Mononuclear cell (primary cell): ENCODE results near the gene DRG1. TPM values are rescaled to one million over a fixed set of nuclear protein-coding genes. Genes with fewer than 3 reads are reported as not detected.
"Not testable (repeated sequence)": the region's sequence is repeated elsewhere in the genome, so short reads cannot be mapped to it uniquely, and the experiment has no call there.

Experiments
- H3K27me3 ChIP-seq: 2 replicates; pipeline ENCODE4 v1.6.0; 2011; ENCODE audit warnings: low read length, control low read depth; ENCODE audit not compliant: insufficient read depth
- H3K4me1 ChIP-seq: 2 replicates; pipeline ENCODE4 v1.5.1; 2011; ENCODE audit warnings: mild to moderate bottlenecking, low read length, control low read depth; ENCODE audit not compliant: insufficient read depth
- H3K4me3 ChIP-seq: 2 replicates; pipeline ENCODE4 v1.5.1; 2011; ENCODE audit warnings: mild to moderate bottlenecking, low read length, moderate library complexity
- H3K9me3 ChIP-seq: 2 replicates; pipeline ENCODE4 v1.5.1; 2011; ENCODE audit warnings: low read depth, mild to moderate bottlenecking, control low read depth, low read length
- total RNA-seq: library from RNA; depleted of rRNA; stranded (reverse); fragments of >200 nt; gene quantifications from one replicate; pipeline ENCODE4 v1.2.3, GENCODE V29; 2012

The DRG1 gene
- total RNA-seq, 1 donor = 48.1 TPM

DNA sequence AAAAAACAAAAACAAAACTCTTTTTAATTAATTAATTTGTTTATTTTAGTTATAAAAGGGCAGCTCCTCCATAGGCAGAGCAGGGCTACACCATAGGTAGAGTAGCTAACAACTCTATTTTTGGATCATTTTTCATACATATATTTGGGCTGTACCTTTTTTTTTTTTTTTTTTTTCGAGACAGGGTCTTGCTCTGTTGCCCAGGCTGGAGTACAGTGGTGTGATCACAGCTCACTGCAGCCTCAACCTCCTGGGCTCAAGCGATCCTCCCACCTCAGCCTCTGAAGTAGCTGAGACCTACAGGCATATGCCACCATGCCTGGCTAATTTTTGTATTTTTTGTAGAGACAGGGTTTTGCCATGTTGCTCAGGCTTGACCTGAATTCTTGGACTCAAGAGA lies 2.9 kb downstream of the DRG1 start:
- H3K9me3 ChIP-seq, H3K27me3 ChIP-seq, H3K4me3 ChIP-seq: not testable (repeated sequence)
- peaks cover 19% of the 10 kb centered on the region for H3K4me1 ChIP-seq

DNA sequence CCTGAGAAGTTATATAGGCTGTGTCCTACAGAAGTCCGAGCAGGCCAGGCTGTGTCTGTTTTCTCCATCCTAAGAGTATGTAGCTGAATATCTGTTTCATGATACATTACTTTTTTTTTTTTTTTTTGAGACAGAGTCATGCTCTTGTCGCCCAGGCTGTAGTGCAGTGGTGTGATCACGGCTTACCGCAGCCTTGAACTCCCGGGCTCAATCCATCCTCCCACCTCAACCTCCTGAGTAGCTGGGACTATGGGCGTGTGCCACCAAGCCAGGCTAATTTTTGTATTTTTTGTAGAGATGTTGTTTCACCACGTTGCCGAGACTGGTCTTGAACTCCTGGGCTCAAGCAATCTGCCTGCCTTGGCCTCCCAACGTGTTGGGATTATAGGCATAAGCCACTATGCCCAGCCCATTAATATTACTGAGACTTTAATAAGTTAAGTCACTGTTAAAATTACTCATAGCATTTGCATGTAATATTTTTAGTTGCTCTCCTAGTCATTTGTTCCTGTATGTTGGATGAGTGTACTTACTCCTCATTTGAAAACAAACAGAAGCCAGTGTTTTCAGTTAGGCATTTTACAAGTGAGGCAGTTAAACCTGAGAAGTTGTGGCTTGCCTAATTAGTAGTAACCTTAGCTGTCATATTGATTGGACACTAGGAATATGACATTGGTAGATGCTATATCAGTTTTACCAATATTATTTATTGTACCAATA lies 26.1 kb downstream of the DRG1 start:
- Histone ChIP-seq H3K9me3 (no peaks in the 10 kb centered on the region), H3K4me3 (no peak overlapping the region), H3K4me1 (no peaks in the 10 kb centered on the region), H3K27me3 (no peaks in the 10 kb centered on the region)

DNA sequence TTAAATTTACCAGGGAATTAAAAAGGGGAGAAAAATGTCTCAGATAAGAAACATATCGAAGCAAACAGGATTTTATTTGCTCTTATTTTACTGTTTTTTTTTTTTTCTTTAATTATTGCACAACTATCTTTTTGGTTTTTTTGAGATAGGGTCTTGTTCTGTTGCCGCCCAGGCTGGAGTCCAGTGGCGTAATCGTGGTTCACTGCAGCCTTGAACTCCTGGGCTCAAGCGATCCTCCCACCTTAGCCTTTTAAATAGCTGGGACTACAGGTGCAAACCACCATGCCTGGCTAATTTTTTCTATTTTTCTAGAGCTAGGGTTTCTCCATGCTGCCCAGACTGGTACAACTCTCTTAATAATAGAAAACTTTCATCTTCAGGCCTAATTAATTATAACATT lies 32.5 kb downstream of the DRG1 start:
- no peaks in the 10 kb centered on the region for H3K27me3 ChIP-seq
- H3K9me3 ChIP-seq = no peaks in the 10 kb centered on the region
- no peaks in the 10 kb centered on the region for H3K4me1 ChIP-seq
- H3K4me3 ChIP-seq = no peak overlapping the region

DNA sequence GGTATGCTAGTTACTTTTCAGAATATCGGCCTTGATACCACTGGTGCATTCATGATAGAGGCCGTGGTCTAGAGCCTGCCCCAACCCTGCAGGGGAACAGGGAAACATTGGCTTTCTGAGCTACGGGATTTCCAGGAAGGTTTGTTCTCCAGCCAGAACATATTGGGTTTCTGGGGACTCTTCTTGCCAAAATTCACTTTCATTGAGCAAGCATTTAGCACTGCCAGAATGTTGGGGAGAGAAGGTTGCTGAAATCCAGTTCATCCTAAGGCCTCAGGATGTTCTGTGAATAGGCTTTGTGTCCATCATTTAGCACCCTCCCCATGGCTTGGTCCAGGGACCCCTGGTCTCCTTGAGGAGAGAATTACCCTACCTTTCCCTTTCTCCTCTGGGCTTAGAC lies 36.7 kb downstream of the DRG1 start:
- no peaks in the 10 kb centered on the region for H3K4me1 ChIP-seq
- no peaks in the 10 kb centered on the region for H3K9me3 ChIP-seq
- no peak overlapping the region for H3K4me3 ChIP-seq
- H3K27me3 ChIP-seq = no peaks in the 10 kb centered on the region

DNA sequence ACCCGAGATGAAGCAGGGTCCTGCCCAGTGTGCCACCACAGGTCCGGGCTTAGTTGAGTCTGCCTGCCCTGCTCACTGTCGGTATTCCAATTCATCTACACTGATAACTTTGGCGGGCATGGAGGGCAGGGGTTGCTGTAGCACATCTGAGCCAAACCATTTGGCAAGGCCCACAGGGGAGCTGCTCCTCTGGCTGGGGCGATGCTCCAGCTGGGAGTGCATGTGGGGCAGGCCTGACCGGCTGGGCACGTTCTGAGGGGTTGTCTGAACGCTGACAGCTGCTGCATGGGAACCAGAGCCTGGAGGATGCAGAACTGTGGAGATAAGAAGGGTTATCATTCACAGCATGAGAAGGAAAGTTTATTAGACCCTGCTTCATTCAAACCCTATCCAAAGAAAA lies 40.4 kb downstream of the DRG1 start:
- Histone ChIP-seq H3K4me3 (no peak overlapping the region), H3K9me3 (no peaks in the 10 kb centered on the region), H3K4me1 (no peaks in the 10 kb centered on the region), H3K27me3 (no peaks in the 10 kb centered on the region)

DNA sequence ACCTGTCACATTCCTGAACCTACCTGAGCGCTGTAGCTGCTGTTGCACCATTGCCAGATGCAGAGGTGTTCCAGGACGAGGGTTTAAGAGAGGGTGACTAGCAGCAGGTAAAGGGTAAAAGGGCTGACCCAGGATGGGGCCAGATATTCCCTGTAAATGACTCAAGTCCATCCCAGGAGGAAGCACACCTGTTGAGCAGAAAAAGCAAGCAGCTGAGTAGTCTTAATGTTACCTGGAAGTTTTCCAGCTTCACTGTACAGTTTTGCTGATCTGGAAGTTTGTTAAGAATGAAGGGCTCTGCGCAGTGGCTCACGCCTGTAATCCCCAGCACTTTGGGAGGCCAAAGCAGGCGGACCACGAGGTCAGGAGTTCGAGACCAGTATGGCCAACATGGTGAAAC lies 41.3 kb downstream of the DRG1 start:
- Histone ChIP-seq H3K9me3 (no peaks in the 10 kb centered on the region), H3K4me3 (no peak overlapping the region), H3K4me1 (no peaks in the 10 kb centered on the region), H3K27me3 (no peaks in the 10 kb centered on the region)

DNA sequence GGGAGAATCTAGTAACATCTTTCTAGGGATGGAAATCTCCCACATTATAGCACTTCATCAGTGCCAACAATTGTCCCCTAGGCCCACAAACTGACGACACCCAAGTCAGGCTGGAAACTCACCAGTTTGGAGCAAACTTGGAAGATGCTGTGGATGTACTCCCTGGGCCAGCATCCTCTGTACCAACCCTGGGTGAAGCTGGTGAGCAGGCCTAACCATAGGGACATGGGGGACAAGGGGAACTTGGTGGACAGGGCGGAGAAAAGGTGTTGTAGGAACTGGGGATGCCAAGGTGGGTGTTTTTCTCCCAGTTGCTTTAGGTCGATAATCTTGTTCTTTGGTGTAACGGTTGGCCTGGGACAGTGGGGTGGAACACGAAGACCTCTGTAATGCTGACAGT lies 42.2 kb downstream of the DRG1 start:
- Histone ChIP-seq H3K4me3 (no peak overlapping the region), H3K27me3 (no peaks in the 10 kb centered on the region), H3K9me3 (no peaks in the 10 kb centered on the region), H3K4me1 (no peaks in the 10 kb centered on the region)

DNA sequence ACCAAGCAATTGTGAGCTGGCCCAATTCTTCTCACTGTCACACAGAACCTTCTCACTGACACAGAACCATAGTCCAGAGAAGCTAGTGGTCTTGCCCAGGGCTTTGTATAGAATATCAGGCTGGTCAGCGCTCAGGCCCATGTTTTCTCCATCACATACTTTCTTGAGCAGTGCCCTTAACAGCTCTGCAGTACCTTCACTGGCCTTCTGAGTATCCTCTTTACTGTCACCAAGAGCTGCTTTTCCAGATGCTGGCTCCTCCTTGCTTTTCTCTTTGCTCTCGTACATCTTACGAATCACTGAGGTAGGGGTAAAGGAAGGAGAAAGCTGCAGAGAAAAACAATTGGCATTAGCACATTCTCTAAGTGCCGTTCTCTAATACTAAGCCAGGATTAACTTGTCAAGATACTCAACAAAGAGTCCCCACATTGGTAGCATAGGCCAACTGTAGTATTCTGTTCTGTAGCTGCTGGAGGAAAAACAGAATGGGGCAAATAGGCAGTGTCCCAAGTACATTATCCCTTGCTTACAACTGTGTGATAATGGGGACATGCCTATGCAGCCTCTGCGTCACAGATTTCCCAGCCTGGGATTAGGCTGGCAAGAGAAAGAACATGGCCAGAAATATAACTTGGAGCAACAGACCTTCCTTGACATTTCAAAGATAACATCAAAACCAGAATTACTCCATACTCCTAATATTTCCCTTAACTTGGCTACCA lies 43.5 kb downstream of the DRG1 start:
- Histone ChIP-seq H3K4me1 (no peaks in the 10 kb centered on the region), H3K27me3 (no peaks in the 10 kb centered on the region), H3K4me3 (no peak overlapping the region), H3K9me3 (no peaks in the 10 kb centered on the region)

DNA sequence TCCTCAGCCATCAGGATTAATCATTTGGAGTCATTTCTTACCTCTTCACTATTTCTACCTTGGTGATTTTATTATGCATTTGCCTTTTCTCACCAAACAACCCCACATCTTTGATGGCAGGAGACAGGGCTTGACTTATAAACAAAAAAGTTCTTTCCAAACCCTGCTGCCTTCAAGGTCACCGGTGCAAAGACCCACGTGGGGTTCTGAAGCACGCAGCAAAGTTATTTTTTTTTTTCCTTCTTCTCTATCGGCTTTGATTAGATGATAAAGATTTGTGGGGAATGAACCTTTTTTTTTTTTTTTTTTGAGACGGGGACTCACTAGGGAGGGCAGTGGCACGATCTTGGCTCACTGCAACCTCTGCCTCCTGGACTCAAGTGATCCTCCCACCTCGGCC lies 44.1 kb downstream of the DRG1 start:
- Histone ChIP-seq H3K27me3 (no peaks in the 10 kb centered on the region), H3K4me1 (no peaks in the 10 kb centered on the region), H3K9me3 (no peaks in the 10 kb centered on the region), H3K4me3 (no peak overlapping the region)

DNA sequence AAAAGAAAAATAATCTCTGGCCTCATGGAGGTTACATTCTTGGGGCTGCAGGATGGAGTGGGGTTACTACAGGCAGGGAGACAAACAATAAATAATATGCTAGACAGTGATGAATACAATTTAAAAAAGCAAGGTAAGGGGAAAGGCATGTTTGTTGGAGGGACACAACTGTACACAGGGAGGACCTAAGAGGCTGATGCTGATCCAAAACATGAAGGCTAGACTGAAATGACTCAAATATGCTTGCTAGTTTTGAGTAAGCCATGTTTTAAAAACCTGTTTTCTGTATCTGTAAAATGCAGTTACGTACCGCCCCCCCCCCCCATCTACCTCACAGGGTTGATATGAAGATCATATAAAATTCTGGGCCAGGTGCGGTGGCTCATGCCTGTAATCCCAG lies 46.2 kb downstream of the DRG1 start:
- H3K4me1 ChIP-seq = no peaks in the 10 kb centered on the region
- no peaks in the 10 kb centered on the region for H3K9me3 ChIP-seq
- H3K4me3 ChIP-seq = no peak overlapping the region
- no peaks in the 10 kb centered on the region for H3K27me3 ChIP-seq

DNA sequence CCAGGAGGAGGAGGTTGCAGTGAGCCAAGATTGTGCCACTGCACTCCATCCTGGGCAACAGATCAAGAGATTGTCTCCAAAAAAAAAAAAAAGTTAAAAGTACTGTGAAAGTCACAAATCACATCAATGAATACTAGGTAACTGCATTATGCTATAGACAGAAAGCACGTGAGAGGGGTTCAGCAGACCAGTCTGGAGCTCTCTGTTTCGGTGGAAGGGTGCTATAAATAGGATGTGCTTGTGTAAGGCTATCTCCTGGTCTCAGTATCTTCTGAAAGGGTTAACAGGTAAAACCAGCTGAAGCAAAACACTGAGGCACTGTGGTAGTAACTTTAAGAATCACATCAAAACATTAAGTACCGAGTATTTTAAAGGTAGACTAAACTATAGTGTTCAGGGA lies 46.8 kb downstream of the DRG1 start:
- Histone ChIP-seq H3K4me1 (no peaks in the 10 kb centered on the region), H3K9me3 (no peaks in the 10 kb centered on the region), H3K27me3 (no peaks in the 10 kb centered on the region), H3K4me3 (no peak overlapping the region)

DNA sequence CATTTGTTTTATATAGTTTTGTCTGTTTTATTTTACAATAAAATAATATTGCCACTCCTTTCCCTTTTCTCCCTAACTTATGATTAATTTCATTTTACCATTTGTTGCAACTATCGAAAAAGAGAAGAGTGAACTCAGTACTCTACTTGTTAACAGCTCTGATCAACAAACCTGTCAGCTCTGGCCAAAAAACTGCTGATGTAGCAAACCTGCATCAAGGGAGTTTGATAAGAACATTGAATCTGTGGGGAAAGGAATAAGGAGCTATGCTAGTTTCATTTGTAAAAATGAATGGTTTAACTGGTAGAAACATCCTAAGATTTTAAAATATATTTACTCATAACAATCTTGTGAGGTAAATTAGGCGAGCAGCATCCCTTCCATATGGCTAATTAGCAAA lies 47.4 kb downstream of the DRG1 start:
- H3K9me3 ChIP-seq = no peaks in the 10 kb centered on the region
- no peaks in the 10 kb centered on the region for H3K4me1 ChIP-seq
- H3K4me3 ChIP-seq = no peak overlapping the region
- no peaks in the 10 kb centered on the region for H3K27me3 ChIP-seq

DNA sequence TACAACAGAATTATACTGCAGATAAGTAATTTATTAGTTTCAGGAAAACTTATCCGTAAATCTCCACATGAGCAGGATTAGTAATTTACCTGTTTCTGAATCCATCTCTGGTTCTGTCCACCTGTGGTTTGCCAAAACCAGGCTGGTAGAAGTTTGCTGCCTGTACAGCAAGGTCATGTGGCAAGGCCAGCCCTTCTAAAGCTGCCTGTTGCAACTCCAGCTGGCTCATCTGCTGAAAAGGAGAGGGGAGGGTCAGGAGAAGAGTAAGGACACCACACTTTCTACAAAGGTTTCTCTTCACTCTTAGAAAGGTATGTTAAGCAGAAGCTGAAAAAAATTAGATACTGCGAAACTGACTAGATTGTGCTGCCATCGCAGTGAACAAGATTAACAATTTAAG lies 47.9 kb downstream of the DRG1 start:
- Histone ChIP-seq H3K4me3 (no peak overlapping the region), H3K9me3 (no peaks in the 10 kb centered on the region), H3K4me1 (no peaks in the 10 kb centered on the region)

DNA sequence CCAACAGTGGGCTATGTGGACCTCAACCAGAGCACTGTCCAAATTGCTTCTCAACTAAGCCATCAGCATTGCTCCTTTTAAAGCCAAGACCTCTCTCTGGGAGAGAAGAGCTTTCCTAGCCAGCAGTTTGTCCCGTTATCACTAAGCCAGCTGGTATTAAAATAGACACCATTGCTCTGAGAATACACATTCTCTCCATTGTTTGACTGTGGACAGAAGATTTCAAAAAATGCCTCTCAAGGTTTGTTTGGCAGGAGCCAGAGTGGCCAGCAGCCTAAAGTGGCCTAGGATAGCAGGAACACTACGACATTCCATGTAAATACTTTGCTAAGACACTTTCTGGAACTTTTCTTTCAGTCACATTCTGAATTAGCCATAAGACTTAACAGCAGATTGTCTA lies 49.0 kb downstream of the DRG1 start:
- Histone ChIP-seq H3K4me1 (no peaks in the 10 kb centered on the region), H3K4me3 (no peak overlapping the region), H3K27me3 (no peaks in the 10 kb centered on the region), H3K9me3 (no peaks in the 10 kb centered on the region)

More for the DNA sequence above, 47.9 kb downstream of the DRG1 start:
- H3K27me3 ChIP-seq = no peaks in the 10 kb centered on the region

DNA sequence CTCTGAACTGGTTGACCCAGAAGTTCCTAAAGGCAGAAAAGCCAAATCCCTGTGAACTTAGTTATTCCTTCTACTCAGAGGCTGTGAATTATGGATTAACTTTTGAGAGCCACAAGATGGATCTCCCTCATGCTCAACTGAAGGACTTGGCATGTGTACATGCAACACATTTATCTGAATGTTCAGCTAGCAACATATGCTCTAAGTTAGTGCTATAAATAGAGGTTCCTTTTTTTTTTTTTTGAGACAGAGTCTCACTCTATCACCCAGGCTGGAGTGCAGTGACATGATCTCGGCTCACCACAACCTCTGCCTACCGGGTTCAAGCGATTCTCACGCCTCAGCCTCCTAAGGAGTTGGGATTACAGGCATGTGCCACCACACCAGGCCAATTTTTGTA lies 50.1 kb downstream of the DRG1 start:
- Histone ChIP-seq H3K9me3 (no peaks in the 10 kb centered on the region), H3K4me3 (no peak overlapping the region), H3K4me1 (no peaks in the 10 kb centered on the region), H3K27me3 (no peaks in the 10 kb centered on the region)
